ENCODE data around the gene KIF5A. TPM values are rescaled to one million over a fixed set of nuclear protein-coding genes. Genes with fewer than 3 reads are reported as not detected.
A peak's percentile ranks its signal among the peaks of the same experiment; 100 is the strongest.

The KIF5A gene
- total and polyA plus RNA-seq, 2 of the 13 experiments (the other 11 are each of a cell fraction or from before 2014, with no cell fraction given) = 1.6 to 11.9 TPM

- TF ChIP-seq ZNF407 (CRISPR knock-in tag; IDR thresholded peaks at IDR 0.05; ENCODE audit: not compliant biosample characterization) = no peak
Measured at GRCh38 chr12:57613427-57614109, 63.7 kb downstream of the KIF5A start (continued).

GRCh38 chr12:57614178-57614947 lies 64.5 kb downstream of the KIF5A start:
- Histone ChIP-seq H3K79me2 (ENCODE audit: insufficient read depth, low read length) (no peaks in the 10 kb centered on the region), H3K4me2 (ENCODE audit: low read depth, low read length) (no peak overlapping the region), H3K36me3 (replicated peaks in 1 of 2; ENCODE audit: control insufficient read depth in 1 of 2, insufficient read depth in 2 of 2, low read length in 2 of 2) (no peaks in the 10 kb centered on the region), H3K4me1 (ENCODE audit: insufficient read depth, low read length) (peaks cover 37% of the 10 kb centered on the region), H3K9me3 (ENCODE audit: low read length) (no peaks in the 10 kb centered on the region), H3K4me3 (replicated peaks in 1 of 3; ENCODE audit: insufficient read depth in 1 of 3, low read depth in 2 of 3, low read length in 3 of 3) (no peak overlapping the region), H3K27me3 (ENCODE audit: control insufficient read depth in 1 of 2, insufficient read depth in 2 of 2, low read length in 2 of 2) (peaks cover 0 to 16% of the 10 kb centered on the region in 2 experiments; a peak in 2 of 5 replicates), H3K9ac (ENCODE audit: insufficient read depth, low read depth, low read length) (no peak overlapping the region), H4K20me1 (ENCODE audit: insufficient read depth, low read length) (no peaks in the 10 kb centered on the region), H2AFZ (ENCODE audit: low read length) (no peak overlapping the region), H3K27ac (ENCODE audit: extremely low read length, insufficient read depth, low read length) (no peak overlapping the region)
- no peak for FAIRE-seq
- POLR2A ChIA-PET = interaction anchor here (1.1 to 1.9 kb wide), 2 partner anchors 24 to 31 kb away, joined by 3 to 9 read pairs; partner anchors contain the start of gene PIP4K2C
- DNase-seq (ENCODE audit: low spot score) = no peak
- intact Hi-C loops (cut with micrococcal nuclease; ENCODE audit: unreplicated experiment) = no loop called here
- in situ Hi-C loops (cut with HindIII; ENCODE audit: extremely low pct_ligation_motif_present, low pct_unique_long_range_greater_than_20kb) = no loop called here
- BruUV-seq (replicated peaks) = no TSS peak
- CTCF ChIA-PET (ENCODE audit: low intra/inter-chr PET ratio, low total read pairs) = no interaction called here
- no peak for ATAC-seq
- 85% methylated on average over 10 of the region's 14 CpGs for WGBS (ENCODE audit: low lambda C conversion rate)
- TF ChIP-seq TMF1 (CRISPR knock-in tag; IDR thresholded peaks at IDR 0.05; ENCODE audit: low read depth) = no peak
- peak; percentile 45 for TF ChIP-seq NFYC (CRISPR knock-in tag; IDR thresholded peaks at IDR 0.05)
- TF ChIP-seq ATF6 (CRISPR knock-in tag; conservative IDR thresholded peaks at IDR 0.05) = no peak
- peak; percentile 47 for TF ChIP-seq NFYB (CRISPR knock-in tag; IDR thresholded peaks at IDR 0.05)
